Measurements from ENCODE around the gene LRP5. TPM values are rescaled to one million over a fixed set of nuclear protein-coding genes. Genes with fewer than 3 reads are reported as not detected.

The LRP5 gene
- total RNA-seq, 2 experiments from 2014 or later = 10.2 to 10.7 TPM

Other genes starting within 250 kb of the LRP5 start
- gene CHKA, start 191.2 kb upstream of the LRP5 start, total RNA-seq = 10 to 100 TPM; 12.2 to 12.3 TPM
- 10 to 100 TPM; 14.4 to 14.7 TPM for gene KMT5B, start 99.3 kb upstream of the LRP5 start, total RNA-seq
- 10 to 100 TPM; 49.4 to 54.0 TPM for gene C11orf24, start 40.6 kb upstream of the LRP5 start, total RNA-seq
- 100 to 1,000 TPM; 116 to 120 TPM for gene PPP6R3, start 148.2 kb downstream of the LRP5 start, total RNA-seq

Measured in activated CD8-positive, alpha-beta memory T cell treated with anti-CD3 and anti-CD28 coated beads for 36 hours (primary cell).